HG02763 (cell line): ENCODE results near the gene DDN.
A peak's percentile ranks its signal among the peaks of the same experiment; 100 is the strongest.

Source experiments
- ATAC-seq: cut with Tn5 transposase; IDR thresholded peaks from one replicate; pipeline ENCODE4 v1.9.1; 2021; ENCODE audit warnings: mild to moderate bottlenecking, moderate library complexity; ENCODE audit not compliant: unreplicated experiment

The DDN gene

GRCh38 chr12:49015196-49015595, 16.0 kb upstream of the DDN start:
- ATAC-seq = no peak

DNA sequence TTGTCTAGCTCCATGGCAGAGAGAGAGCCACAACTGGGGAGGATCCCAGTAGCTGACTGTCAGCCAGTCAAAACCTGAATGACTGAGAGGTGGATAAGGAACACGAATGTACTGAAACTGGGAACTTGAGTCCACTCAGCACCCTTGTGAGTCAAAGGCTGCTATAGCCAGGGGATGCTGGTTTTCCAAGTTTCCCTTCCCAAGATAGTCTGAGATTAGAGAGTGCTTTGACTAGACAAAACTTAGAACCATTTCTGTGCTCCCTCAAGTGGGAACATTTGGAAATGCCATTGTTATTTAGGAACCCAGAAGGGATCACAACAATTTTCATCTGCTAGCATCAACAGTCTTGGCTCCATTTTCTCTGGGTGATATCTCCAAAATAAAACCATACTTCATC, 15.4 kb upstream of the DDN start:
- no peak for ATAC-seq

DNA sequence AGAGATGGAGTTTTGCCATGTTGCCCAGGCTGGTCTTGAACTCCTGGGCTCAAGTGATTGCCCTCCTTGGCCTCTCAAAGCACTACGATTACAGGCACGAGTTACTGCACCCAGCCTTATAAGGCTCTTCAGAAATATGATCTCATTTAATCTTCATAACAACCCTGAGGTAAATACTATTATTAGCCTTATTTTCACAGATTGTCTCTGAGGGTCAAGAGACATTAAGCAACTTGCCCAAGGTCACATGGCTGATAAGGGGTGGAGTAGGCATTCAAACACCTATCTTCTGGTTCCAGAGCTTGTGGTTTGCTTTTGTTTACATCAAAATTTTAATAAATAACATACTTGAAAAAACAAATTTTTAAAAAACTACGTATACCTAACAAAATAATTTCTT, 14.3 kb upstream of the DDN start:
- ATAC-seq = no peak

DNA sequence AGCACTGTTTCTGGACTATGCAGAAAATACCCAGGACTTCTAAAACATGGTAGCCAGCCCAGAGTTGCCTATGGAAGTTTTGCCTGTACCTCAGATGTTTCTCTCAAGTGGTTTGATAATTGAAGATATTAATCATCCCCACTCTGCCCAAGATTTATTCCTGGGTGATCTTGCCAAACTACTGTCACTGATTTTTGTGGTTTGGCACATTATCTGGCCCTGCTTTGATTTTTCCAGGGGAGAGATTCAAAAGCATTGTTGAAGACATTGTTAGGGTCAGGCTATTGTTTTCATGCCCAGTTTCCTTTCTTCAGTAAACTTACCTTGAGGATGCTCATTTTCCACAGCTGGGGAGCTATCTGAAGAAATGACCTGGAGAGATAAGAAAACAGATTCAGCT, 13.6 kb upstream of the DDN start:
- ATAC-seq = no peak

- no peak for ATAC-seq
Observed at GRCh38 chr12:49010092-49010668, 11.0 kb upstream of the DDN start.

- ATAC-seq = no peak
Observed at GRCh38 chr12:49008943-49009342, 9.8 kb upstream of the DDN start.

GRCh38 chr12:49000346-49000745, 1.2 kb upstream of the DDN start:
- ATAC-seq = no peak

DNA sequence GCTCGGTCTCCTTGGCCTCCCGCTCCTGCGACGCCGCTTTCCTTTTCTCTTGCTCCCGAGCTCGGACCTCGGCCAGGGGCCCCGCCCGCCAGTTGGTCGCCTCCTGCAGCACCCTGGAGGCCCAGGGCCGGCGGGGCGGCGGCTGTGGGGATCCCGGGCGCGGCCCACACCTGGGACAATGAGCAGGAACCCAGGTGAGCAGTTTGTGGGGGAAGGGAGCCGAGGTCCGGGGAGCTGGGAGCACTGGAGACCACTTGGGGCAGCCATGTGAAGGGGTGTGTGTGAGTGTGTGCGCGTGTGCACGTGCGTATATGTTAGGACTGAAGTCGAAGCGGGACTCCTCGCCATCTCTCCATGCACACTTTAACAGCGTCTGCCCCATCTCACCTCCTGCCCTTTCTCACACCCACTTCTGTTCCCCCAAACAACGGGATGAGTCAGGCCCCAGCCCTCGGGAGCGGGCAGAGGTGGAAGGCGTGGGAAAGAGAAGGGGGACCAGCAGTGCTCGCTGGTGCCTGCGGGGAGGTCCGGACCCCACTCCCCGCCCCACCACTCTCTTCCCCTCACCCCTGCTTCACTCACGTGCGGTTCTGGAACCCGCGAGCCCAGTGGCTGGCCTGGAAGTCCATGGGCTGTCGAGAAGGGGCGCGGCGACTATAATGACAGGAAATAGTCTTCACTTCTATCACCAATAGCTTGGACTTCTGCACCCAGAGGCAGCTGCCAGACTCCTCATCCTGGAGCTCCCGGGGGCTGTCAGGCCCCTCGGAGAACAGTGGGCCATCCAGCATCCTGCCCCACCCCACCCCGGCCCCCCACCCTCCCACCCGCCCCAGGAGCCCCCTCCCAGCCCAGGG, 450 bp downstream of the DDN start:
- ATAC-seq = no peak

GRCh38 chr12:48997719-48998496, 1.3 kb downstream of the DDN start:
- peak; percentile 44 for ATAC-seq

DNA sequence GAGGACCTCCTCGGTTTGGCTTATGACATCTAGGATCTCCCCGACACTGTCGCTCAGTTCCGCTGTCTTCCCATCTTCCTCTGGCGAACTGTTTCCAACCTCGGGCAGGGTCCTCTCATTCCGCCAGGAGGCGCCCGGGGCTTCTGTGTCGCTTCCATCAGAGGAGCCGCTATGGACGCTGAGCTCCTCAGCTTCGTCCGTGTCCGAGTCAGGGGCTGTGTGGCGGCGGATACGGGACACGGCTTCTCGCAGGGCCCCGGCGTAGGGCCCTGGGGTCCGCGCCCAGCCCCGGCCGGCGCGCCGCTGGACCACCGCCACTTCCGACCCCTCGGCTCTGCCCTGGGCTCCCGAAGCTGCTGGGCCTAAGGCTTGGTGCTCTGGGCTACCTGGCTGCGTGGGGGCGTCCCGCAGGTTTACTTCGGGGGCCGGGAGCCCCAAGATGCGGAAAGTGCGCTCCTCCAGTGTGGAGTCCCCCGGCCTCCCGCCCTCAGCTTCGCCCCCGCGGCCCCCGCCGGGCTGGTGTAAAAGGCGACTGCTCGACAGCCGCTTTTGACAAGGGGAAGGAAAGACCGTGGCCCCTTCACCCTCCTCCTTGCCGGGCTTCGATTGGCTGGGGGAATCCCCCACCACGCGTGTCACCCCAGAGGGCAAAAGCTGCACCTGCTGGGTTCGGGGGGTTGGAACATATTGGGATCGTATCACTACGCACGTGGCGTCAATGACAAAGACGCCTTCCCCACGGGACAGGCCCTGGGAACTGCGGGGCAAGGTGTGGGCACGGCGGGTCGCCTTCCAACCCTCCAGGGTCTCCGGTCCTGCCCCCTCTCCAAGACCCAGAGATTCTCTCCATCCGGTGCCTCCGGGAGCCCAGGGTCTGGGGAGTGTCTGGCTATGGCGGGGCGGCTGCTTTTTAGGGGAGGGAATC, 2.1 kb downstream of the DDN start:
- no peak for ATAC-seq

DNA sequence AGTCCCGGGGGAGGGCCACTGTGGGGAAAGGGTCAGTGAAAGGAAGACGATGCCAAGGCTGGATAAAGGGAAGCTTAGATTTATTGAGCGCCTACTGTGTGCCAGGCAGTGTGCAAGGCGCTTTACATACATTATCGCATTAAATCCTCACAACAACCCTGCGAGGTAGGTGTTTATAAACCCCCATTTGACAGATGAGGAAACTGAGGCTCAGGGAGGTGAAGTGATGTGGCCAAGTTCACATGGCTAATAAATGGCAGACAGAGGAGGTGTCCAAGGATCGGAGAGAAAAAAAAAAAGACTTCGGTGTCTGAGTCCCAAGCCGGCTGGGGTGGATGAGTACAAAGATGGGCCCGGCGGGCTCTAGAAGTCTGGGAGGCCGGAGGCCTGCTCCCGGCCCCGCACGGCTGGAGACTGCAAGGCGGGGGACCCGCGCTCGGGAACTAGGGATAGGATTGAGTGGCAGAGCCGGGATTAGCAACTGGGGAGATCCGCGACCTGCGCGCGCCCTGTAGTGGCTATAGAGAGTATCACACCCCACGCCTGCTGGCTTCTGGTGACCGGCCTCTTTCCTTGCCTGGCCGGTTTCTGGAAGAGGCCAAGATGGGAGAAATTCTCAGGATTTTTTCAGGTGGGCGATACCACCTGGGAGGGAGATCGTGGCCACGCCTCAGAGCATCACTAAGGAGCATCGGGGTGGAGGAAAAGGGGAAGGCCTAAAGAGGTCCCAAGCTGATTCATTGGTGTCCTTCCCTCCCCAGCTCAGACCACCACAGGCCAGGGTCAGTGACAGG, 3.9 kb downstream of the DDN start:
- no peak for ATAC-seq

- no peak for ATAC-seq
Observed at GRCh38 chr12:48994224-48995085, 4.7 kb downstream of the DDN start.

GRCh38 chr12:48993787-48994186, 5.4 kb downstream of the DDN start:
- no peak for ATAC-seq

DNA sequence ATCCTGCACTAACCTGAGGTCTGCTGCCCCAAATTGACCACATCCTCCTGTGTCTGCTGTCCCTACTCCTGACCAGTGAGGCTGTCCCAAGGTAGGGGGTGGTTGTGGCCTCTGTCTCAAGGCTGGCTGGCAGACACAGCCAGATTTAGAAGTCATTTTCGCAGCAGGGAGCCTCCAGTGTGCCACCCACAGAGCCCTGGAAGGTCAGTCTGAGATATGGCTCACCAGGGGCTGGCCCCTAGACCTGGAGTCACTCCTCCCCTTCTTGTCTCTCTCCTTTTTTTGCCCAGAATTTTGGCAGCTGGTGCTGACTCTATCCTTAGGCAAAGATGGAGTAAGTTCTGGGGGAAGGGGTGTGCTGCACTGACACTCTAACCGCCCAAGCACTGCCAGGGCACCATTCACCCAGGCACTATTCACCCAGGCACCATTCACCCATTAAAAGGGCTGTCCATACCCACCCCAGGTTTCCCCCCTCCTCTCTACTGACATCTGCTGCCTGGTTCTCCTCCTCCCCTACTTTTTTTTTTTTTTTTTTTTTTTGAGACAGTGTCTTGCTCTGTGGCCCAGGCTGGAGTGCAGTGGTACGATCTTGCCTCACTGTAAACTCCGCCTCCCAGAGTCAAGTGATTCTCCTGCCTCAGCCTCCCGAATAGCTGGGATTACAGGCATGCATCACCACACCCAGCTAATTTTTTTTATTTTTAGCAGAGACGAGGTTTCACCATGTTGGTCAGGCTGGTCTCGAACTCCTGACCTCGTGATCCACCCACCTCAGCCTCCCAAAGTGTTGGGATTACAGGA, 7.7 kb downstream of the DDN start:
- ATAC-seq = no peak

GRCh38 chr12:48990552-48990951, 8.6 kb downstream of the DDN start:
- ATAC-seq = no peak

GRCh38 chr12:48988030-48988649, 11.0 kb downstream of the DDN start:
- no peak for ATAC-seq

GRCh38 chr12:48986720-48987291, 12.4 kb downstream of the DDN start:
- no peak for ATAC-seq
